Measurements from ENCODE around the gene PIP5K1B. TPM values are rescaled to one million over a fixed set of nuclear protein-coding genes. Genes with fewer than 3 reads are reported as not detected.

Gene PIP5K1B
- total and polyA plus RNA-seq, 10 of the 15 experiments (the other 5 are each of a cell fraction or from before 2014, with no cell fraction given), result 6.8 to 16.3 (median 10.6) TPM

DNA sequence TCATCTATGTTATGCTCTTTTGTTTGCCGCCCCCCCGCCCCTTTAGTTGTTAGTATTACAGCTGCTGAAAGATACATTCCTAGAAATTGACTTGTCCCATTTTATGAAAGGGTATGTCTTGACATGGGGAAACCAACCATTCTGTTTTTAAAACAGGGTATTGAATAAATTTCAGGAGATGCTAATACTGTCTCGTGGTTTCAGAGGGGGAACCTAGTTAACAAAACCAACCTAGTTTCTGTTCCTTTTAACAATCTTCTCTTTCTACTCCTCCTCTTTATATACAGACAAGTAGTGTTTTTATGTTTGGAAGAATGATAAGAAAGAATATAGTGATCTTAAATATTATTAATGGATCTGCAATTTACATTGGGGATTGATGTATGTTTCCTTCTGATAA is 3.5 kb downstream of the PIP5K1B start (continued):
- TF ChIP-seq, protein P1, sequence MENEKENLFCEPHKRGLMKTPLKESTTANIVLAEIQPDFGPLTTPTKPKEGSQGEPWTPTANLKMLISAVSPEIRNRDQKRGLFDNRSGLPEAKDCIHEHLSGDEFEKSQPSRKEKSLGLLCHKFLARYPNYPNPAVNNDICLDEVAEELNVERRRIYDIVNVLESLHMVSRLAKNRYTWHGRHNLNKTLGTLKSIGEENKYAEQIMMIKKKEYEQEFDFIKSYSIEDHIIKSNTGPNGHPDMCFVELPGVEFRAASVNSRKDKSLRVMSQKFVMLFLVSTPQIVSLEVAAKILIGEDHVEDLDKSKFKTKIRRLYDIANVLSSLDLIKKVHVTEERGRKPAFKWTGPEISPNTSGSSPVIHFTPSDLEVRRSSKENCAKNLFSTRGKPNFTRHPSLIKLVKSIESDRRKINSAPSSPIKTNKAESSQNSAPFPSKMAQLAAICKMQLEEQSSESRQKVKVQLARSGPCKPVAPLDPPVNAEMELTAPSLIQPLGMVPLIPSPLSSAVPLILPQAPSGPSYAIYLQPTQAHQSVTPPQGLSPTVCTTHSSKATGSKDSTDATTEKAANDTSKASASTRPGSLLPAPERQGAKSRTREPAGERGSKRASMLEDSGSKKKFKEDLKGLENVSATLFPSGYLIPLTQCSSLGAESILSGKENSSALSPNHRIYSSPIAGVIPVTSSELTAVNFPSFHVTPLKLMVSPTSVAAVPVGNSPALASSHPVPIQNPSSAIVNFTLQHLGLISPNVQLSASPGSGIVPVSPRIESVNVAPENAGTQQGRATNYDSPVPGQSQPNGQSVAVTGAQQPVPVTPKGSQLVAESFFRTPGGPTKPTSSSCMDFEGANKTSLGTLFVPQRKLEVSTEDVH (IDR thresholded peaks at IDR 0.05; ENCODE audit: low read depth, partially characterized antibody), result no peak
- TF ChIP-seq, protein P2, sequence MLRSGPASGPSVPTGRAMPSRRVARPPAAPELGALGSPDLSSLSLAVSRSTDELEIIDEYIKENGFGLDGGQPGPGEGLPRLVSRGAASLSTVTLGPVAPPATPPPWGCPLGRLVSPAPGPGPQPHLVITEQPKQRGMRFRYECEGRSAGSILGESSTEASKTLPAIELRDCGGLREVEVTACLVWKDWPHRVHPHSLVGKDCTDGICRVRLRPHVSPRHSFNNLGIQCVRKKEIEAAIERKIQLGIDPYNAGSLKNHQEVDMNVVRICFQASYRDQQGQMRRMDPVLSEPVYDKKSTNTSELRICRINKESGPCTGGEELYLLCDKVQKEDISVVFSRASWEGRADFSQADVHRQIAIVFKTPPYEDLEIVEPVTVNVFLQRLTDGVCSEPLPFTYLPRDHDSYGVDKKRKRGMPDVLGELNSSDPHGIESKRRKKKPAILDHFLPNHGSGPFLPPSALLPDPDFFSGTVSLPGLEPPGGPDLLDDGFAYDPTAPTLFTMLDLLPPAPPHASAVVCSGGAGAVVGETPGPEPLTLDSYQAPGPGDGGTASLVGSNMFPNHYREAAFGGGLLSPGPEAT (IDR thresholded peaks at IDR 0.05; ENCODE audit: low read depth), result peak; percentile 47; the same call in 1 of the 2 replicates
- peak; percentile 28; the same call in 1 of the 2 replicates for TF ChIP-seq MTA2 (IDR thresholded peaks at IDR 0.05; ENCODE audit: low read depth)
- TF ChIP-seq, protein P3, sequence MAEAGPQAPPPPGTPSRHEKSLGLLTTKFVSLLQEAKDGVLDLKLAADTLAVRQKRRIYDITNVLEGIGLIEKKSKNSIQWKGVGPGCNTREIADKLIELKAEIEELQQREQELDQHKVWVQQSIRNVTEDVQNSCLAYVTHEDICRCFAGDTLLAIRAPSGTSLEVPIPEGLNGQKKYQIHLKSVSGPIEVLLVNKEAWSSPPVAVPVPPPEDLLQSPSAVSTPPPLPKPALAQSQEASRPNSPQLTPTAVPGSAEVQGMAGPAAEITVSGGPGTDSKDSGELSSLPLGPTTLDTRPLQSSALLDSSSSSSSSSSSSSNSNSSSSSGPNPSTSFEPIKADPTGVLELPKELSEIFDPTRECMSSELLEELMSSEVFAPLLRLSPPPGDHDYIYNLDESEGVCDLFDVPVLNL (IDR thresholded peaks at IDR 0.05; ENCODE audit: low read depth, low read length), result no peak
